DMS79 (cell line): ENCODE data around the gene OMP.

ENCODE experiments used
- DNase-seq: peaks from one replicate; lab custom pipeline; 2025; lab: John Stamatoyannopoulos, UW

The OMP gene

GRCh38 chr11:77139201-77139600 lies 36.6 kb downstream of the OMP start:
- DNase-seq = no peak

- no peak for DNase-seq
Measured at GRCh38 chr11:77140231-77140851, 37.7 kb downstream of the OMP start.

GRCh38 chr11:77141034-77141433 lies 38.4 kb downstream of the OMP start:
- DNase-seq = peak; percentile 88

- no peak for DNase-seq
Measured at GRCh38 chr11:77141475-77141874, 38.8 kb downstream of the OMP start.

DNA sequence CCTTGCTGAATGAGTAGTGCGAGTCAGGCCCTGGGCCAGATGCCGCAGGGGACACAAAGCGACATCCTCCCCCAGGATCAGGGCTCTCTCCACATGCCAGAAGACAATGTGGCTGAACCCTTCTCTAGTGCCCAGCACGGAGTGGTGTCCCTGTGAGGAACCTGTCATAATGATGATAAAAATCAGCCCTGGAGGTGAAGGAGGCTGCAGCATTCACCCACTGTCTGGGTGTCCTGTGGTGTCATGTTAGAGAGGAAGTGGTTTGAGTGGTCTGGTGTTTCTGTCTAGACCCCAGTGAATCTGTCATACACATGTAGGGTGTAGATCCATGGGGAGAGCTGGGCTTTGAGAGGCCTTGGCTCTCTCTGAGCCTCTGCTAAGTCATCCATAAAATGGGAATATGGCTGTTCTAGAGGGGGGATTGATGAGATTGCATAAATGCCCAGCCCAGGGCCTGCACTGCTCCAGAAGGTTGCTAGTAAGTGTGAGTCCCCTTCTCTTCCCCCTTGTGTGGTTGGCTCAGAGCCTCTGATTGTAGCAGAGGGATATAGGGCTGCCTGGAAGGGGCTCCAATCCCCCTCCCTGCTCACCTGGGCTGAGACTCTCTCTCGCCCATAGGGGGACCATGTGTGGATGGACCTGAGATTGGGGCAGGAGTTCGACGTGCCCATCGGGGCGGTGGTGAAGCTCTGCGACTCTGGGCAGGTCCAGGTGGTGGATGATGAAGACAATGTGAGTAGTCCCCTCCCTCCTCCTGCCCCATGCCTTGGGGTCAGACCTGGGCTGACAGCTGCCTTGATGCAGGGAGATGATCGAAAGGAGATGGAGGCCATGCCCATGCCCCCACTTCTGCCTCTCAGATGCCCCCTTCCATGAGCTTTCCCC lies 39.7 kb downstream of the OMP start:
- no peak for DNase-seq

GRCh38 chr11:77143405-77144020 lies 40.9 kb downstream of the OMP start:
- DNase-seq = no peak

GRCh38 chr11:77144196-77144856 lies 41.7 kb downstream of the OMP start:
- no peak for DNase-seq

DNA sequence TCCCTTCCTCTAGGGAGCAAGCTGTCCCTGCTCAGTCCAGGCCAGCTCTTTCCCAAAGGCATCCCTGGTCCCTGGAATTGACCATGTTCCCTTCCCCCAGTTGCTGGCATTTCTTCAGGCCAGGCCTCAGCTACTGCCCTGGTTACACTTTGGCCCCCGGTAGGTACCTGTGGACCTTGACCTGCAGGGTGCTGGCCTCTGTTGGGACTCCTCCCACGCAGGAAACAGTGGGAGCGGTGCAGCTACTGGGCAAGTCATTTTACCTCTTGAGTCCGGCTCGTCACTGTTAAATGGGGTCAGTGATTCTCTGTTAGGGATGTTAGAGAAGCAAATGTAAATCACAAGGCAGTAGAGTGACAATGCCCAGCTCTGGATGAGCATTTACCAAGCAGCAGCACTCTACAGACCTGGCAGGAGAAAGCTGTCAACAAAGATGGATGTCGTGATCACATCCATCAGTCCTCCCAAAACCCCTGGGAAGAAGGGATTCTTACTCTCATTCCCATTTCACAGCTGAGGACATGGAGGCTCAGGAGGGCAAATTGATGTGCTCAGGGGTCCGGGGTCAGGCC lies 42.3 kb downstream of the OMP start:
- no peak for DNase-seq

DNA sequence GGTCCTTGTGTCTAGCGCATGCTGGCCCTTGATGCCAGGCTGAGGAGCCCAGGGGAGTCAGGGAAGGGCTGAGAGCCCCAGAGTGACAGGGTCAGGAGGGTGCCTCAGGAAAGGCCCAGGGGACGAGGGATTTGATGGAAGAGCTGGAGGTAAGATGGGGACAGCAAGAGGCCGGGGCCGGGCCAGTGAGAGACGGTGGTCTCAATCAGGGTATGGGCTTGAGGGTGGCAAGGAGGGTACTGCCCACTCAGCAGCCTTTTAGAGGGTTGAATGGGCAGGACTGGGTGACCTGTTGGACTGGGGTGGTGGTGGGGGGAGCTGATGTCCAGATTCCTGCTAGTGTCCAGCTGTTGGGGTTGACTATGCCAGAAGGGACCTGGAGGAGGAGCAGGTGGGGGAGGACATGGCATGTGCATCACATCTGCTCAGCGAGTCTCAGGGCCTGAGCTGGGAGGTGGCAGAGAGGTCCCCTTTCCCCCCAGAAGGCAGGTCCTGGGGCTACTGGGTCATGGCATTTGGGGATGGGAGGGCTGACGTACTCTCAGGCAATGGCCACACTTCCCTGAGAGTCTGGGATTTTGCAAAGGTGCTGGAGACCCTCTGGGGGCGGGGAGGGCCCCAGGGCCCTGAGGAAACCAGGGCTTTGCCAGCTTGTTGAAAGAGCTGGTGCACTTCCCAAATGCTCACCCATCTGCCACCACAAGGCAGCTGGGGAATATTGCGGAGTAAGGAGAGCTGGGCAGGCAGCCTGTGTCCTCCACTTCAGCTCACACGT lies 43.8 kb downstream of the OMP start:
- DNase-seq = no peak

- DNase-seq = no peak
Measured at GRCh38 chr11:77147036-77147315, 44.3 kb downstream of the OMP start.

- DNase-seq = peak; percentile 90
Measured at GRCh38 chr11:77147668-77148321, 45.2 kb downstream of the OMP start.

GRCh38 chr11:77148963-77149715 lies 46.5 kb downstream of the OMP start:
- no peak for DNase-seq

- no peak for DNase-seq
Measured at GRCh38 chr11:77149716-77150392, 47.2 kb downstream of the OMP start.

DNA sequence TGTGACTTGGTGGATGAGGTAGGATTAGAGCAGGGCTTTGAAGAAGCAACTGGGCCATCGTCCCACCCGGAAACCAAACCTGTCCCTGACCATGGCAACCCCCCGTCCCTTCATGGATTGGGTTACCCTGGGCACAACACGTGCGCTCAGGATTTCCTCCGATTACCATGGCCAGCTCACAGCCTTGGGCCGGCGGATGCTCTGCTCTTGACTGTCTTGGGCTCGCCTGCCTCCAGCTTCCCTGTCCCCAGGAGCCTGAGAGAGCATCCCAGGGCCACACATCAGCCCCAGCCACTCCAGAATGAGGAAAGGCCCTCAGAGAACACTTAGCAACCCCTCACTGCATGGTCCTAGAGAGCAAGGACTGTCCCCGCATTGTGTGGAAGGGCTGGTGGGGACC lies 48.2 kb downstream of the OMP start:
- DNase-seq = no peak

DNA sequence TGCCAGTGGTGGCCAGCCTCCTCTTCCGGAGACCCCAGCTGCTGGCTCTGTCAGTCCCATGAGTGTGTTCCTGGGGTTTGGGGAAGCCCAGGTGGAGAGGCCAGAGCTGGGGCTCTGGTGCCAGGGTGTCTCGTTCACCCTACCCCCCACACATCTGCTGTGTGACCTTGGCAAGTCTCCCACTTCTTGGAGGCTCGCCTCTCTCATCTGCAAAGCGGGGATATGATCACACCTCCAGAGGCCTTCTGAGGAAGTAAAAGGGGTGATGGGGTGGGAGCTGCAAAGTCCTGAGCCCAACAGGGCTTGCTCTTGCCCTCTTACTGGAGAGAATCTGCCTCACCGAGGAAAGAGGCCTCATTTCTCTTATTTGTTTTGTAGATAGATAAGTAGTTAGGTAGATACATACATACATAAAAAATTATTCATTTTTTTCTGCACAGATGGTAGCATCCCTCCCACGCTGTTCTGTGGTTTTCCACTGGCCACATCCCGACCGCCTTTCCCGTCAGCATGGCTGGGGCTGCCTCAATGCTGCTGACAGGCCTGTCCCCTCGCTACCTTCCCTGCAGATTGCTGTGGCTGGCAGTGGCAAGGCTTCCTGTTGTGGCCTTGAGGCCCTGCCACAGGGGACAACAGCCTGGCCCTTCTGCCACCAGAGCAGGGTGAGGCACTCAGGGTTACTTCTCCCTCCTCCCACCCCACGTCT lies 49.3 kb downstream of the OMP start:
- DNase-seq = peak; percentile 58

DNA sequence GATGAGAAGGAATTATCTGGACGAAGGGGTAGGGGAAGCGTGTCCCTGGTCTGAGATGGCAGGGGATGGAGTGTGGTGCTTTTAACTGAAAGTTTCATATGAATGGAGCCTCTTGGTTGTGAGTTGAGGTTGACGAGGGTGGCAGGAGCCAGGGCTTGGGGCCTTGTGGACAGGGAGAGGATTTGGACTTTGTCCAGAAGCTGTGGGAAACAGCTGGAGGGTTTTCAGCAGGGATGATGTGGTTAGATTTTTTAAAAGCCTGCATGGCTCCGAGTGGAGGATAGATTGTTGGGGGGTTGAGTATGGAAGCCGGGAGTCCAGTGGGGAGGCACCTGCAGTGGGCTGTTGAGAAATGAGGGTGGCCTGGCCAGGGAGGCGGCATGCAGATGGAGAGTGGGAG lies 50.2 kb downstream of the OMP start:
- DNase-seq = peak; percentile 31
